SU-DHL-6 (cell line): ENCODE results near the gene HCAR3.

Experiments used
- H2AFZ ChIP-seq: fragments of 200-600 bp; sonication (generic); 2 replicates; pipeline ENCODE4 v1.6.1; 2014; ENCODE audit warnings: low read depth, mild to moderate bottlenecking, moderate library complexity, mixed read lengths, antibody characterized with exemption, low read length; ENCODE audit not compliant: severe bottlenecking
- H3F3A ChIP-seq: fragments of 200-600 bp; shearing (Covaris generic); 2 replicates; pipeline ENCODE4 v1.6.0; 2016; ENCODE audit warnings: antibody characterized with exemption, mild to moderate bottlenecking; ENCODE audit not compliant: insufficient read depth
- H3K27ac ChIP-seq: fragments of 200-600 bp; sonication (generic); 2 replicates; pipeline ENCODE4 v1.5.1; 2016; ENCODE audit warnings: low read depth, mild to moderate bottlenecking, low read length, moderate library complexity, mixed read lengths
- H3K27me3 ChIP-seq: fragments of 200-600 bp; sonication (generic), shearing (Covaris generic); 2 replicates; pipeline ENCODE4 v1.6.0; 2014; ENCODE audit warnings: mild to moderate bottlenecking, low read length
- H3K36me3 ChIP-seq: fragments of 200-600 bp; sonication (generic); 2 replicates; pipeline ENCODE4 v1.6.1; 2014; ENCODE audit warnings: mild to moderate bottlenecking, low read length, mixed read lengths
- H3K4me2 ChIP-seq: fragments of 300-600, 200-600 bp; shearing (Covaris generic), sonication (generic); 2 replicates; pipeline ENCODE4 v1.6.0; 2014; ENCODE audit warnings: low read length, low read depth, mild to moderate bottlenecking; ENCODE audit not compliant: poor library complexity, severe bottlenecking
- H3K4me3 ChIP-seq: fragments of 200-600 bp; sonication (generic); 2 replicates; pipeline ENCODE4 v1.5.1; 2014; ENCODE audit warnings: antibody characterized with exemption, low read length, mild to moderate bottlenecking, mixed read lengths; ENCODE audit not compliant: insufficient read depth, poor library complexity, severe bottlenecking
- H3K79me2 ChIP-seq: fragments of 200-600 bp; sonication (generic); 2 replicates; pipeline ENCODE4 v1.6.1; 2014; ENCODE audit warnings: mild to moderate bottlenecking, low read length, moderate library complexity; ENCODE audit not compliant: insufficient read depth
- H3K9ac ChIP-seq: fragments of 200-600 bp; sonication (generic); 2 replicates; pipeline ENCODE4 v1.7.0; 2014; ENCODE audit warnings: mild to moderate bottlenecking, low read length
- H3K9me2 ChIP-seq: fragments of 200-600 bp; sonication (generic); replicated peaks from 2 replicates; pipeline ENCODE4 v1.6.1; 2014; ENCODE audit warnings: low read length; ENCODE audit not compliant: insufficient read depth
- H3K9me3 ChIP-seq: fragments of 200-600 bp; sonication (generic); 2 replicates; pipeline ENCODE4 v1.6.1; 2014; ENCODE audit warnings: low read length, mixed read lengths; ENCODE audit not compliant: insufficient read depth
- H4K20me1 ChIP-seq: fragments of 200-600 bp; sonication (generic); 2 replicates; pipeline ENCODE4 v1.6.1; 2014; ENCODE audit warnings: low read depth, mild to moderate bottlenecking, antibody characterized with exemption, low read length, moderate library complexity, mixed read lengths
- CTCF ChIP-seq: fragments of 200-600 bp; sonication (generic); IDR thresholded peaks from one replicate; pipeline ENCODE4 v1.5.1; 2017; ENCODE audit warnings: antibody characterized with exemption, mild to moderate bottlenecking, low read length, moderate library complexity; ENCODE audit not compliant: insufficient read depth, poor library complexity, severe bottlenecking
- EZH2phosphoT487 ChIP-seq: fragments of 200-600 bp; sonication (generic), shearing (Covaris generic); conservative IDR thresholded peaks from 2 replicates; pipeline ENCODE4 v1.6.1; 2018; ENCODE audit warnings: mild to moderate bottlenecking, antibody characterized with exemption, low read length, moderate library complexity, mixed read lengths

The HCAR3 gene

GRCh38 chr12:122665759-122666158 is 50.9 kb downstream of the HCAR3 start:
- no peak overlapping the region for H3K27ac ChIP-seq
- no peak overlapping the region for H3K4me3 ChIP-seq
- no peaks in the 10 kb centered on the region for H4K20me1 ChIP-seq

GRCh38 chr12:122665349-122665748 is 51.3 kb downstream of the HCAR3 start:
- no peak for TF ChIP-seq EZH2phosphoT487
- no peak overlapping the region for H3K27ac ChIP-seq
- no peak overlapping the region for H2AFZ ChIP-seq
- no peaks in the 10 kb centered on the region for H4K20me1 ChIP-seq
- H3F3A ChIP-seq = no peaks in the 10 kb centered on the region
- no peaks in the 10 kb centered on the region for H3K36me3 ChIP-seq
- H3K4me3 ChIP-seq = no peak overlapping the region
- H3K79me2 ChIP-seq = no peaks in the 10 kb centered on the region
- no peaks in the 10 kb centered on the region for H3K9me2 ChIP-seq
- H3K4me2 ChIP-seq = no peak overlapping the region
- no peaks in the 10 kb centered on the region for H3K27me3 ChIP-seq
- no peak overlapping the region for H3K9ac ChIP-seq
- H3K9me3 ChIP-seq = no peaks in the 10 kb centered on the region

More at GRCh38 chr12:122665759-122666158, 50.9 kb downstream of the HCAR3 start:
- Histone ChIP-seq H3K27me3 (no peaks in the 10 kb centered on the region), H2AFZ (no peak overlapping the region), H3K9me3 (no peaks in the 10 kb centered on the region), H3F3A (no peaks in the 10 kb centered on the region), H3K9me2 (no peaks in the 10 kb centered on the region), H3K4me2 (no peak overlapping the region), H3K79me2 (no peaks in the 10 kb centered on the region), H3K9ac (no peak overlapping the region), H3K36me3 (no peaks in the 10 kb centered on the region)
- no peak for TF ChIP-seq EZH2phosphoT487
- TF ChIP-seq CTCF = no peak
